Mucosa of stomach (tissue), 1 donor: ENCODE measurements around the gene CSNK2A3.

Experiments
- H3K27me3 ChIP-seq: one replicate; pipeline ENCODE4 v1.7.0; 2013; ENCODE audit warnings: mild to moderate bottlenecking, low read length; ENCODE audit not compliant: control insufficient read depth, insufficient read depth
- H3K36me3 ChIP-seq: one replicate; pipeline ENCODE4 v1.7.0; 2013; ENCODE audit warnings: low read length; ENCODE audit not compliant: control insufficient read depth, insufficient read depth
- H3K4me1 ChIP-seq: one replicate; pipeline ENCODE4 v1.7.0; 2013; ENCODE audit warnings: mild to moderate bottlenecking, low read length; ENCODE audit not compliant: control insufficient read depth, insufficient read depth
- H3K4me3 ChIP-seq: one replicate; pipeline ENCODE4 v1.7.0; 2013; ENCODE audit warnings: low read length
- H3K9ac ChIP-seq: one replicate; pipeline ENCODE4 v1.7.0; 2013; ENCODE audit warnings: mild to moderate bottlenecking, low read length, moderate library complexity
- H3K9me3 ChIP-seq: one replicate; pipeline ENCODE4 v1.7.0; 2013; ENCODE audit warnings: mild to moderate bottlenecking, low read length, moderate library complexity; ENCODE audit not compliant: control insufficient read depth
- donor health status: Pancreatic carcinoma.

CSNK2A3 gene

GRCh38 chr11:11389238-11389637, 36.2 kb upstream of the CSNK2A3 start:
- Histone ChIP-seq H3K36me3 (no peaks in the 10 kb centered on the region), H3K4me3 (no peak overlapping the region), H3K4me1 (no peaks in the 10 kb centered on the region), H3K9me3 (no peaks in the 10 kb centered on the region), H3K9ac (no peak overlapping the region), H3K27me3 (no peaks in the 10 kb centered on the region)

DNA sequence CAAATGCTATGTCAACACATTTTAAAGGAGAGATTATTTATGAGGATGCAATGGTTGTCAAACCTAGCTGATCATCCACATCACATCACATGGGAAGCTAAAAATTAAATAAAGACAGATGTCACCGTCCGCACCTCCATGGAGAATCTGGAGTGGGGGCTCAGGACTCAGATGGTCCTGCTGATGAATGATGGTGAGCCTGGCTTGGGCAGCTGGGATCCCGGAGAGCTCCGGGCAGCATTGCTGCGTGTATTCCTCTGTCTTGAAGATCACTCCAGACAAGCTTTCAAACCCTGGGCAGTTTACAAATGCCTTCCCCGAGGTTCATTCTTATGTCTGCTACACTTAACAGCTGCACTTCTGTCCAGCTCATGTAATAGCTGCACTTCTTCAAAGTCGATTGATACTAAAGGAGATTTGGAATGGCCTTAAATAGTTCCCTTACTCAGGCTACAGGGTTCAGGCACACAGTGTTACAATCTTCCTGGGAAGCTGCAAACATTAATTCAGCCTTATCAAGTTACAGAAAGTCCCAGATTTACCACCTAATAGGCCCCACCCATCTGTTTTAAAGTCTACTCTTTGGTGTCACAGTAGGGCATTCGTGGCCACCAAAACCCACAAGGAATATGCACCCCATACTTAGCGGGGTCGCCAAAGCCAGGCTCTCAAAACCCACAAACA, 34.7 kb upstream of the CSNK2A3 start:
- Histone ChIP-seq H3K9ac (no peak overlapping the region), H3K27me3 (no peaks in the 10 kb centered on the region), H3K9me3 (no peaks in the 10 kb centered on the region)

DNA sequence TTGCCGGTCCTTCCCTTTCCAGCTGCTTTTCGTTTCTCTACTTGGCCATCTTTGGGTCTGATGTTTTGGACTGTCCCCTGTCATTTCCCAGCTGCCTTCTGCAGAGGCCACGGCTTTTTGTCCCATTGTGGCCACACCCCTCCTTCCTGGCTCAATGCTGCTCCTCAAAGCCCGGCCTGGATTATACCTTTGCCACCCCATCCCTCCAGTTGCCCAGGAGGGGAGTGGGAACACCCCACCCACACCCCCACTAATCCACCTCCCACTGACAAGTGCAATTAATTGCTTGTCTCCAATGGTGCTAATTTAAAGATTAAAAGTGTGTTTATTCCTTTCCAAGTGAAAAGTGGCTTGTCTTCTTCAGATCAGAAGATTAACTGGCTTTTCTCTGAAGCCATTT, 34.2 kb upstream of the CSNK2A3 start:
- Histone ChIP-seq H3K9ac (no peak overlapping the region), H3K9me3 (no peaks in the 10 kb centered on the region), H3K36me3 (no peaks in the 10 kb centered on the region), H3K27me3 (no peaks in the 10 kb centered on the region), H3K4me3 (no peak overlapping the region), H3K4me1 (no peaks in the 10 kb centered on the region)

More for the DNA sequence above, 34.7 kb upstream of the CSNK2A3 start:
- Histone ChIP-seq H3K36me3 (no peaks in the 10 kb centered on the region), H3K4me3 (no peak overlapping the region), H3K4me1 (no peaks in the 10 kb centered on the region)

DNA sequence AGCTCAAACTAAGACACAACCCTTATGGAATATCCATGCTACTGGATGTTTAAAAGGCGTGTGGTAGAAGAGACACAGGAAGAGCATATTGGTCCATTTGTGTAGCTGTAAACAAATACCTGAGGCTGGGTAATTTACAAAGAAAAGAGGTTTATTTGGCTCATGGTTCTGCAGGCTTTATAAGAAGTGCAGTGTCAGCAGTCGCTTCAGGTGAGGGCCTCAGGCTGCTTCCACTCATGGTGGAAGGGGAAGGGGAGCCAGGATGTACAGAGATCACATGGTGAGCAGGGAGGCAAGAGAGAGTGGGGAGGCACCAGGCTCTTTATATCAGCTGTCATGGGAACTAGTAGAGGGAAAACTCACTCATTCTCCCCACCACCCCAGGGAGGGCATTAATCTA, 31.8 kb upstream of the CSNK2A3 start:
- Histone ChIP-seq H3K27me3 (no peaks in the 10 kb centered on the region), H3K4me3 (no peak overlapping the region), H3K9ac (no peak overlapping the region), H3K9me3 (no peaks in the 10 kb centered on the region), H3K36me3 (no peaks in the 10 kb centered on the region), H3K4me1 (no peaks in the 10 kb centered on the region)

DNA sequence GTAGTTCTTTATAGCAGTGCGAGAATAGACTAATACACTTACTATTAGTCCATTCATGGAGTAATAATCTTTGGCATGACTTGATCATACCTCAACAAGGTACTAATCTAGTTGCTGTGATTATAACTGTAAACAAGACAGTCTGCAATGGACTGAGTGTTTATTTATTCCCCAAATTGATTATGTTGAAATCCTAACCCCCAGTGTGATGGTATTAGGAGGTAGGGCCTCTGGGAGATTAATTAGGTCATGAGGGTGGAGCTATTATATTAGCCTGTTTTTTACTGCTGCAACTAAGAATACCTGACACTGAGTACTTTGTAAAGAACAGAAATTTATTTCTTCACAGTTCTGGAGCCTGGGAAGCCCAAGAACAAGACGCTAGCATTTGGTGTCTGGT, 30.9 kb upstream of the CSNK2A3 start:
- Histone ChIP-seq H3K36me3 (no peaks in the 10 kb centered on the region), H3K27me3 (no peaks in the 10 kb centered on the region), H3K9me3 (no peaks in the 10 kb centered on the region), H3K9ac (no peak overlapping the region), H3K4me3 (no peak overlapping the region), H3K4me1 (no peaks in the 10 kb centered on the region)

- Histone ChIP-seq H3K27me3 (no peaks in the 10 kb centered on the region), H3K36me3 (no peaks in the 10 kb centered on the region), H3K9ac (no peak overlapping the region), H3K4me3 (no peak overlapping the region), H3K4me1 (no peaks in the 10 kb centered on the region), H3K9me3 (no peaks in the 10 kb centered on the region)
Measured at GRCh38 chr11:11382858-11383532, 29.9 kb upstream of the CSNK2A3 start.

- Histone ChIP-seq H3K4me3 (no peak overlapping the region), H3K36me3 (no peaks in the 10 kb centered on the region), H3K9me3 (no peaks in the 10 kb centered on the region), H3K9ac (no peak overlapping the region), H3K4me1 (no peaks in the 10 kb centered on the region), H3K27me3 (no peaks in the 10 kb centered on the region)
Measured at GRCh38 chr11:11381471-11382105, 28.5 kb upstream of the CSNK2A3 start.

GRCh38 chr11:11380883-11381282, 27.8 kb upstream of the CSNK2A3 start:
- no peaks in the 10 kb centered on the region for H3K36me3 ChIP-seq
- H3K9me3 ChIP-seq = no peaks in the 10 kb centered on the region
- H3K9ac ChIP-seq = no peak overlapping the region
- no peaks in the 10 kb centered on the region for H3K4me1 ChIP-seq
- no peaks in the 10 kb centered on the region for H3K27me3 ChIP-seq
- no peak overlapping the region for H3K4me3 ChIP-seq

- no peaks in the 10 kb centered on the region for H3K27me3 ChIP-seq
Measured at GRCh38 chr11:11380340-11380739, 27.3 kb upstream of the CSNK2A3 start.

DNA sequence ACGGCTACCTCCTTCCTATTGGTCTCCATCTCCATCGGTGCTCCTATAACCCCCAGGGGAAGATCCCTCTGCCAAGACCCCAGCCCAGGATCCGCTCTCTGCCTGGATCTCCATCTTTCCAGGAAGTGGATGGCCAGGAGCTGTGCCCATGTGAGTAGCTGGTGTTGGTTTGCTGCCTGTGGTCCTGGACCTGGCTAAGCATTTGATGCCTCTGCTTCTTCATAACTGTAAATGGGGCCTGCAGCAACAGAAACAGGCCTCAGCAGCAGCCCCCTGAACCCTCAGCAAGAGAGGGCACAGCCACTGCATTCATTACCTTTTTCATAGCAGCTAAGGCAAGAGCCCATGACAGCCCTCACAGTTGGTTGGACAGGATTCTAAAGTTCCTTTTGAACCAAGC, 26.6 kb upstream of the CSNK2A3 start:
- Histone ChIP-seq H3K4me3 (no peak overlapping the region), H3K9ac (no peak overlapping the region), H3K4me1 (no peaks in the 10 kb centered on the region), H3K36me3 (no peaks in the 10 kb centered on the region), H3K27me3 (no peaks in the 10 kb centered on the region), H3K9me3 (no peaks in the 10 kb centered on the region)

More at GRCh38 chr11:11380340-11380739, 27.3 kb upstream of the CSNK2A3 start:
- Histone ChIP-seq H3K9me3 (no peaks in the 10 kb centered on the region), H3K36me3 (no peaks in the 10 kb centered on the region), H3K4me3 (no peak overlapping the region), H3K4me1 (no peaks in the 10 kb centered on the region), H3K9ac (no peak overlapping the region)

- no peaks in the 10 kb centered on the region for H3K4me1 ChIP-seq
- H3K9me3 ChIP-seq = no peaks in the 10 kb centered on the region
- H3K4me3 ChIP-seq = no peak overlapping the region
- no peak overlapping the region for H3K9ac ChIP-seq
- no peaks in the 10 kb centered on the region for H3K36me3 ChIP-seq
- no peaks in the 10 kb centered on the region for H3K27me3 ChIP-seq
Measured at GRCh38 chr11:11378184-11378940, 25.3 kb upstream of the CSNK2A3 start.
